Measurements from ENCODE around the gene ABCC11.

ABCC11 gene

GRCh38 chr16:48247311-48247710 is at the start of gene ABCC11:
ABCC11 (minus strand) TSS chr16:48247539; CDS start chr16:48231921, 15,618 bp downstream.
- no peak for DNase-seq (ENCODE audit: low spot score)
- H3K27ac ChIP-seq: no peak within 1 kb of the TSS
- no peak within 1 kb of the TSS for H3K4me3 ChIP-seq
- no peak for TF ChIP-seq CTCF (IDR thresholded peaks at IDR 0.05)

GRCh38 chr16:48295488-48296281 is 48.3 kb upstream of the ABCC11 start:
- H3K27ac ChIP-seq: no peak overlapping the region
- no peak for TF ChIP-seq CTCF (IDR thresholded peaks at IDR 0.05)

GRCh38 chr16:48294724-48295123 is 47.4 kb upstream of the ABCC11 start:
- DNase-seq (ENCODE audit: low spot score): no peak
- TF ChIP-seq CTCF (IDR thresholded peaks at IDR 0.05): no peak
- no peak overlapping the region for H3K4me3 ChIP-seq
- H3K27ac ChIP-seq: no peak overlapping the region

More at GRCh38 chr16:48295488-48296281, 48.3 kb upstream of the ABCC11 start:
- H3K4me3 ChIP-seq: no peak overlapping the region
- no peak for DNase-seq (ENCODE audit: low spot score)

GRCh38 chr16:48292452-48292851 is 45.1 kb upstream of the ABCC11 start:
- H3K4me3 ChIP-seq: no peak overlapping the region
- H3K27ac ChIP-seq: no peak overlapping the region
- no peak for DNase-seq (ENCODE audit: low spot score)
- no peak for TF ChIP-seq CTCF (IDR thresholded peaks at IDR 0.05)

DNA sequence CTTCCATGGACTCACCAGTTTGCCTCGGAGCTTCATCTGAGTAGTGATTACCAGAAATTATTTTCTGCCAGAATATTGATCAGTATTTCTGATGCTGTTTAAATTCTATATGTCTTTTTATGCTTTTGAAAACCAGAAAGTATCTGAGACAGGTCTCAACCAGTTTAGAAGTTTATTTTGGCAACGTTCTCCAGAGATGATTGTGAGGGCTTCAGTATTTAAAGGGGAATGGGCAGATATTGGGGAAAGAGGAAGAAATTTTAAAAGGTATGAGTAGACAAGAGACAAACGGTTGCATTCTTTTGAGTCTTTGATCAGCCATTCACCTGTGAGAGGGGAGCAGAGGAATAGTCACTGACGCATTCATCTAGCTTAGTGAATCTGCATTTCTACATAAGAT is 44.4 kb upstream of the ABCC11 start:
- no peak overlapping the region for H3K4me3 ChIP-seq
- H3K27ac ChIP-seq: no peak overlapping the region
- DNase-seq (ENCODE audit: low spot score): no peak
- no peak for TF ChIP-seq CTCF (IDR thresholded peaks at IDR 0.05)

DNA sequence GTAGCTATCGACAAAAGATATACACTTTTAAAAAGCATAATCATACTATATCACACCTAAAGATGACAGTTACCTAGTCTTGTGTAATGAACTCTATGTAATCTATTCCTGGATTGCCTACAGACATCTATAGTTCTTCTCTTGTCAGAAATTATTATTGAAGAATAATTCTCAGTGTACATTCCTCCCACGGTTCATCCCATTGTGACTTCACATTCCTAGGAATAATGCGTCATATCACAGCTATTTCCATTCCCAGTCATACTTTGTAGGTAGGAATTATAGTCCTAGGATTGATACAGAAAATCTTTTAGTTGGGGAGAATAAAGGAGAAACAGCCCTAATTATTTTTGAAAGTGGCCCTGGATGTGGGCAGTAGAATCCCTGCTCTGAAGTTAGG is 44.0 kb upstream of the ABCC11 start:
- Histone ChIP-seq H3K4me3 (no peak overlapping the region), H3K27ac (no peak overlapping the region)
- TF ChIP-seq CTCF (IDR thresholded peaks at IDR 0.05): no peak
- no peak for DNase-seq (ENCODE audit: low spot score)

DNA sequence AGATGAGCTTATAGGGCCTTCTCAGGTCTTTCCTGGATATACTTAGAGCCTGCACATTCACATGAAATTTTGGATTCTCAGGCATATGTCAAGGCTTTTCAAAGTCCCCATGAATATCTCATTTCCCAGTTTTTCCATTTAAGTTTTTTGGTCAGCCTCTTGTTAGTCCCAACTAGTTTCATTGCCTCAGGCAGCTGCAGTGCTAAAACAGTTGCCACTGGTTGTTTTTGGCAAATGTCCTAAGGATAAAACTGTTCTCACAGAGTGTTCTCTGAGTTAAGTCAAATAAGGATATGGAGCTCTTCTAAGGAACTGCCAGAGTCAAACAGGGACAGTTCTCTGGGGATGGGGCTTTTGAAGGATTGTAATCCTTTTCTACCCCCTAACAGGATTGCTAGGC is 39.9 kb upstream of the ABCC11 start:
- no peak overlapping the region for H3K27ac ChIP-seq
- no peak overlapping the region for H3K4me3 ChIP-seq
- TF ChIP-seq CTCF (IDR thresholded peaks at IDR 0.05): no peak
- DNase-seq (ENCODE audit: low spot score): no peak

All from coronary artery (tissue), 2 donors.